ENCODE results near the gene RBPJ.
A peak's percentile ranks its signal among the peaks of the same experiment; 100 is the strongest.
"Not testable (repeated sequence)": the region's sequence is repeated elsewhere in the genome, so short reads cannot be mapped to it uniquely, and the experiment has no call there.

Gene RBPJ

DNA sequence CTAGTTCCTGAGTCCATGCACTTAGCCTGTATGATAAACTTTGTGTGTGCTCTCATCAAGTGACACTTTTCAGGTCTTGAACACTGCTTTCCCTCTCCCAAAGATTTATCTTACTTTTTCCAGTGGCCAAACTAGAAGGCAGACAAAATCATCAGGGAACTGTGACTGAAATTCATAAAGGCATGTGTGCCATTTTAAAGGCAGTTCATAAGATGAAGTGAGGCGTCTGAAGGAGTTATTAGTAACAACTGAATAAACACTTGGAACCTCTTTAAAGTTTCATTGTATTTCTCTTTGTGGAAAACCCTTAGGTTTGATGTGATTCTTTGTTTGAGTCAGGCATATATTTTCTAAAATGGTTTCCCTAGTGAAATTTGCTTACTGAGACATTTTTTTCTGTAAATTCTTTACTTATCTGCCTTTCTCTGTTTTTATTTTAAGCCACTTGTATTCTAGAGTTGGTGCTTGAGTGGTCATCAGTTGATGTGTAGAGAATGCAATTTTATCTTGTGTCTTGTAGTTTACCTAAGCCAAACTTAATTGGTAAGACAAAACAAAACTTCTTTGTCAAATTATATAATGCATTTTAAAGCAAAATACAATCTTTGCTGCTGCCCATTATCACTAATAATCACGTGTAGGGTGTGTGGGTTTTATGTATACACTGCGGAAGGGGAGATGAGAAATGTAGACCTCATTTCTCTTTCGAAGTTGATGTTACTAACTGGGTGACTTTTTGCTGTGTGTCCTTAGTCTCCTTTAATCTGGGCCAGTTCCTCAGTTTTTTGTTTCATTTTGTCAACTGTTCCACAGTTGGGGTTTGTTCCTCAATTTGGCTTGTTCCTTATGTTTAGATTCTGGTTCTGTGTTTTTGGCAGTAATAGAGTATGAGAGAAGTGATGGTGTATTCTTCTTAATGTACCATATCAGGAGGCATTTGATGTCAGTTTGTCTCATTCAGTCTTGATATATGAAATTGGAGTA is 56.8 kb downstream of the RBPJ start:
- DNase-seq = peak; percentile 84

DNA sequence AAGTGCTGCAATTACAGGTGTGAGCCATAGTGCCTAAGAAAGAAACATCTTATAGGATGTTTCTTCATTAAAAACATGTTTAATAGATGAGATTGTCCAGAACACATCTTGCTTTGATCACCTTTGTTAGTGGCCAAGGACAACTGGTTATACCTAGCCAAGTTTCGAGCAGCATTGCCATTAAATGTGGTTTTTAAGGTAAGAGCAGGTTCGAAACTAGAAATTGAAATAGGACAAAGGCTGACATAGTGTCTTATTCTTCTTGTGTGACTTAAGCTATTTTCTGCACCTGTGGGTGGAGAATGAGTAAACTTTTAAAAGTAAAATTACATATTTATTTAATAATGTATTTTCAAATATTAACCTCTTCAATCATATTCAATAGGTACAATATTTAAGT is 59.0 kb downstream of the RBPJ start:
- no peak for DNase-seq

GRCh38 chr4:26380740-26381139 is 59.9 kb downstream of the RBPJ start:
- DNase-seq = no peak

- no peak for DNase-seq
Observed at GRCh38 chr4:26384380-26385057, 63.7 kb downstream of the RBPJ start.

DNA sequence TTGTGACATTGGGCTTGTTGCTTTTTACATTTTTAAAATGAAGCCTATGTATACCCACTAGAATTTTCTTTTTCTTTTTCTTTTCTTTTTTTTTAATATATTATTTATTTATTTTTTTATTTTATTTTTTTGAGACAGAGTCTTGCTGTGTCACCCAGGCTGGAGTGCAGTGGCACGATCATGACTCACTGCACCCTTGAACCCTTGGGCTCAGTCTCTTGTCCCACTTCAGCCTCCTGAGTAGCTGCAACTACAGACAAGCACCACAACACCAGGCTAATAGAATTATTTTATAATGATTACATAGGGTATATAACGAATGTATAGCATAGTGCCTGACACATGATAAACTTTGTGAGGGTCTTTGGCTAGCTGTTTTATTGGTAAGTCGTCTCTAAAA is 64.9 kb downstream of the RBPJ start:
- DNase-seq = no peak

GRCh38 chr4:26386386-26386785 is 65.6 kb downstream of the RBPJ start:
- DNase-seq = peak; percentile 70

DNA sequence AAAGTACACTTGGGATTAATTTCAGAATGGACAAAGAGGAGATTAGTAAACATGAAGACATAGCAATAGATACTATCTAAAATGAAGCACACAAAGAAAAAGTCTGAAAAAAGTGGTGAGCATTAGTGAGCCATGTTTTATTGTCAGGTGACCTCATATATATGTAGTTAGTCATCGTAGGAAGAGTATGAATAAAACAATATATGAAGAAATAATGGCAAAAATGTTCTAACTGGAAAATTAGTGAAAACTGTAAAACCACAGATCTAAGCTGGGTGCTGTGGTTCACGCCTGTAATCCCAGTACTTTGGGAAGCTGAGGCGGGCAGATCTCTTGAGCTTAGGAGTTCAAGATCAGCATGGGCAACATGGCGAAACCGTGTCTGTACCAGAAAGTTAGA is 67.9 kb downstream of the RBPJ start:
- DNase-seq = no peak

DNA sequence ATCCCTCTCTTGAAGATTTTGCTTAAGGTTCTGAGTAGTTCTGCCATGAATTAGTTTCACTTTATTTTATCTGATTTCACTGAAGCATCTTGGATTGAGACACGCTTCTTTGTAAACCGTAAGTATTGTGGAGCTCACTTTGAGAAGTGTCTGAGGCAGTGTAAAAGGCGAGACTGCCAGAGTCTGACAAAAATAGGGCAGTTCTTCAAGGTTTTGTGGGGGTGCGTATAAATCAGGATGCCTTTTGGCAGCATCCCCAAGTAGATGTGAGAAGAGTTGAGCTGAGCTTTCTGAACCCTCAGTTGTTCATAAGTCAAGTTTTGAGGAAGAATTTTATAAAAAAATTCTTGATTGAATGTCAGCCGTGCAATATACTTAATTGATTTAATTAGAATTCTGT is 76.3 kb downstream of the RBPJ start:
- no peak for DNase-seq

DNA sequence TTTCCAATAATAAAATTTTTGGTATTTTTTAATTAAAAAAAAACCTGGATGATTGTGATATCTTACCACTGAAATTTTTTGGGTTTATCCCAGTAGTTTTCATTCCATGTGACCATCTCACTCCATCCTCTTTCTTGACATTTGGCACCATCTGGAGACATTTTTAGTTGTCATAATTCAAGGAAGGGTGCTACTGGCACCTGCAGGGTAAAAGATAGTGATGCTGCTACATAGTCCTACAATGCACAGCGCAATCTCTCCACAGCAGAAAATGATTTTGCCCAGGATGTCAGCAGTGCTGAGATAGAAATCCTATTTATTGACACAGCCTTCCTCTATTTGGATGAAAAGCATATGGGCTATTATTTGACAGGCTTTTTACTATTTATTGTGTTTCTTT is 79.3 kb downstream of the RBPJ start:
- DNase-seq = no peak

GRCh38 chr4:26402017-26402416 is 81.2 kb downstream of the RBPJ start:
- not testable (repeated sequence) for DNase-seq

GRCh38 chr4:26402458-26402857 is 81.6 kb downstream of the RBPJ start:
- DNase-seq = no peak

DNA sequence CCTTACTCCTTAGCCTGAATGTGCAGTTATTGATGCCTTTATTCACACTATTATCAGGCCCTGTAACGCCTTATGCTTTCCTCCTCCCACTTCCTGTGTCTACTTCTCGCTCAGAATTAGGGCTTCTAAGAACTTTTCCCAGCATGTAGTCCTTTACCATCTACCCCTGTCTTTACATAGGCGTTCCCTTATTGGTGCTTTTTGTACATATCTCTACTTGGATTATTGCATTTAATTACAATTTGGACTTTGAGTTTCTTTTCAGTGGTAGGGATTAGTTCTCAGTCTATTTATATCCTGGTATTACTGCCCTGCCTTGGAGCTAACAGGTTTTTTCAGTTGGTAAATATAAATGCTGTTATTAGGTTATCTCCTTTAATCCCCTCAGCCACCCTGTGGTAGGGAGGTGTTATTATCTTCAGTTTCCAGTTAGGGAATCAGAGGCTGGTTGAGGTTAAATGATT is 84.0 kb downstream of the RBPJ start:
- no peak for DNase-seq

DNA sequence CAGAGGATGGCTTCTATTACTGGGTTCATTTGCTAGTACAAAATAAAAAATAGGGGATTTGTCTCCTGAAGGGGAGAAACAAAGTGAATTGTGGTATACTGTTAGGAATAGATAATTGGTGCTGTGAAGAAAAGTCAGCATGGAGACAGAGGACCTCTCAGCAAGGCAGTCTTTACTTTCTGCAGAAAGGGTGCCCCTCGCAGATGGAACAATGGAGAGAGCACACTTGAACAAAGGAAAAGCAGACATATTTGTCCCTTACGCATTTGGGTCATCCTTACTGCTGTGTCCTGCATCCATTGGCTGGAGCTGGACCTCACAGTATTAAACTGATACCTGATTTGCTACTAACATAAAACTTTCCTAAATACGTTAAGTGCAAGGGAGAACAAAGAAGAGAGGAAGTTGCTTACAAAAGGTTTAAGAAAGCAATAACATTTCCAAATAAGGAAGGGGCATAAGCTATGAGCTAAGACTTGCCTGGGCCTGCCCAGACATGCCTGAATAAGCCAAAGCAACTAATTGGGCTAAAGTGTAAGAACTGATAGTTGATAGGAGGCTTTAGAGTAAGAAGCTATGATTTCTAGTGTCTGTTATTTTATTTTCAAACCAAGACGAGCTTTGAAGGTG is 85.6 kb downstream of the RBPJ start:
- peak; percentile 38 for DNase-seq

DNA sequence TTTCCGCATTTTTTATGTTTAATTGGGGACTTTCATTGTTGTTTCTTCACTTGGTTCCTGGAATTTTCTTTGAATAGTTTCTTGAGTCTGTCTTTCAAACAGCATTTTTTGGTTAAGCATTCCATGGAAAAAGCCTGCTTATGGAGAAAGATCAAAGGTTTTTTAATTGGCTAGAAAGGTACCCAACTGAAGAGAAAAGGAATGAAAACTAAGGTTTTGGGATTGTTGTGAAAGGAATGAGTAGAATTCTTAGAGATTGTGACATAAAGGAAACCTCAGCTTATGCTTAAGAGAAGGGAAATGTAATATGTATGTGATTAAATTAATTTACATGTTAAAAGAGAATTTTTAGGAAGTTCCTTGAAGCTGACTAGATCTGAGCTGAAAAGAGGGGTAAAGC is 86.7 kb downstream of the RBPJ start:
- peak; percentile 43 for DNase-seq

DNA sequence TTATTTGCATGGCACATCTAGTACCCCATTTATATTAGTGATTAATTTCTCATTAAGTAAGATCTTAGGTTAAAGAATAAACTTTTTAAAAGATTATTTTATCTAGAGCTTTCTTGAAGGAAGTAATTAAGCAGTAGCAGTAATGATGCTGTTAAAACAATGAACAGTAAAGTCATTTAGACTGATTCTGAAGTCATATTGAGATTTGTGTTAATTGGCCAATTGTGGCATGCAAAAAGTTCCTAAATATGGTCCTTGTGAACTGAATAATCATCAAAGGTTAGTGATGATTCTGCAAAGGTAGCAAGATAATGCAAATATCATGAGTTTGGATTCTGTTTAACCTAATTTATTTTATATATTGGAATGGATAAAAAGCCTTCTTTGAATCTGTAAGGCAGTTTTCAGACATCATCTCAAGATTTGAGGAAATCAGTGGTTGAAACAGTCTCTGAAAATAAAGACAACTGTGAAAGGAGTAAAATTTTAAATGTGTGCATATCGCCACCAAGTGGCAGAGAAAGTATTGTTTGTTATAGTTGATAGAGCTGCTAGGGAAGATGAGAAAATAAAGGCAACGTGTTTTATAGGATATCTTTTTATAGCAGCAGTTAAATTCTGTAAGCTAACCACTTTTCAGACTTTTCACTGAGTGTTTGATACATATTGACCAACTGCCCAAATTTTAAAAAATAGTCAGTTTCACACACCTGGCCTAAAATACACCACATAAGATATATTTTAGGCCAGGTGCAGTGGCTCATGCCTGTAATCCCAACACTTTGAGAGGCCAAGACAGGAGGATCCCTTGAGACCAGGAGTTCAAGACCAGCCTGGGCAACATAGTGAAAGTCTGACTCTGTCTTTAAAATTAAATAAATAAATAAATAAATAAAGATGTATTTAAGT is 89.8 kb downstream of the RBPJ start:
- peak; percentile 63 for DNase-seq

DNA sequence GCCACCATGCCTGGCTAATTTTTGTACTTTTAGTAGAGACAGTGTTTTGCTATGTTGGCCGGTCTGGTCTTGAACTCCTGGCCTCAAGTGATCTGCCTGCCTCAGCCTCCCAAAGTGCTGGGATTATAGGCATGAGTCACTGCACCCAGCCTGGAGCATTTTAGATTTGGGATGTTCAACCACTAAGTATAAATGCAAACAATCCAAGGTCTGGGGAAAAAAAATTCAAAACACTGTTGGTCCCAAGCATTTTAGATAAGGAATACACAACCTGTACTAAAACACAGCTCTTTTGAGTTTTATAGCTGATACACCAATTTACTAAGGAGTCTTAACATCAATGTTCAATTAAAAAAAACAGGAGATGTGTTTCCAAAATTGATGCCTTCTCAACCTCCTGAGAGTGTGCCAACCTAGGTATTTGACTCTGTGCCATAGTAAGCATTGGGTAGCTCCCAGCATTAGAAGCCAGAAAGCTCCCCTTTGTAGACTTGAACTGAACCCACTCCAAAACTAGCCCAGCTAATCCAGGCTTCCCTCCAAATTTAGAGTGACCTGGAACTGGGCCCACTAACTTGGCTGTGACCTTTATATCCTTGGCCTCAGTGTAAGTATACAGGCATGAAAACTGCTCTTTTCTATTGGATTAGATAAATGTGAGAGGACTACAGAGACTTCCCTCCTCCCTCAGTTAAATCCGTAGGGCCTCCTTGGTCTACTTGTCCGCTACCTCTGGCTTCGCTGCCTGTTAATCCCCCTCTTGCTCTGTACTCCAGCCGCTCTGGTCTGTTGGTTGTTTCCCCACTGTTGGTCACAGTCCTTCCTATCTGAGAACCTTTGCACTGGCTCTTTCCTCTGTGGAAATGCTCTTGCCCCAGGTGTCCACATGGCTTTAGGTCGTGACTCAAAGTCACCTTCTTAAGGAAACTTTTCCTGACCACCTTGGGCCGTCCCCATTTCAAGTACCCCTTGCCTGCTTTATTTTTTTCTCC is 91.9 kb downstream of the RBPJ start:
- DNase-seq = no peak

DNA sequence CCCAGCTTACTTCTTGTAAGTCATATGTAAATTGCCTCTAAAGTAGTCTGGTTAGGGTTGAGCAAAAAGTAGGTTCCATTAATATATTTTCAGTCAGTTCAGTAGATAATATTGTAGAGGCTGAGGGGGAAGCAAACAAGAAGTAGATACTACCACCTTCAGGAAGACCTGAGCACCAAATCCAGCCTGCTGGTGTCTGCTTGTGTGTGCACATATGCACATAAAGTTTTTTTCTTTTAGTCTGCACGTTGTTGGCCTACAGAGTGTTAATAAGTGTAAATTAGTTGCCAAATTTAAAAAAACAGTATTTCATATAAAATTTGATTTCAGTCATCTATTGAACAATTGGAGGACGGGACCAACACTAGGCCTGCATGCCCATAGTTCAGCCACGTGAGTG is 92.8 kb downstream of the RBPJ start:
- DNase-seq = no peak

- DNase-seq = no peak
Observed at GRCh38 chr4:26418107-26418506, 97.3 kb downstream of the RBPJ start.

DNA sequence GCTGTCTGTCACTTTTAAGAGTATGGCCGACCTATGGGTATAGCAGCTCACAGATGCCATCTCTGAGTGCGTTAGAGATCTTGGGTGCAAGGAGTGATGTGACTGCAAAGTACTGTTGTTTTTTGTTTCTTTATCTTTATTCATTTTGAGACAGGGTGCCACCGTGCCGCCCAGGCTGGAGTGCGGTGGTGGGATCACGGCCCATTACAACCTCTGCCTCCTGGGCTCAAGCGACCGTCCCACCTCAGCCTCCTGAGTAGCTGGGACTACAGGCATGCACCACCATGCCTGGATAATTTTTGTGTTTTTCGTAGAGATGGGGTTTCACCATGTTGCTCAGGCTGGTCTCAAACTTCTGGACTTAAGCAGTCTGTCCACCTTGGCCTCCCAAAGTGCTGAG is 98.0 kb downstream of the RBPJ start:
- no peak for DNase-seq

- no peak for DNase-seq
Observed at GRCh38 chr4:26420438-26420837, 99.6 kb downstream of the RBPJ start.

GRCh38 chr4:26420913-26421312 is 100.1 kb downstream of the RBPJ start:
- DNase-seq = no peak

Measured in inflammatory macrophage treated with lipopolysaccharide for 4 hours (primary cell).